NCI-H2029 treated with DMSO at 0.1 percent for 48 hours (cell line): ENCODE results near the gene GSTT4.
"Not testable (repeated sequence)": the region's sequence is repeated elsewhere in the genome, so short reads cannot be mapped to it uniquely, and the experiment has no call there.

ENCODE experiments used
- DNase-seq: peaks from one replicate; lab custom pipeline; 2025; lab: John Stamatoyannopoulos, UW

Gene GSTT4

DNA sequence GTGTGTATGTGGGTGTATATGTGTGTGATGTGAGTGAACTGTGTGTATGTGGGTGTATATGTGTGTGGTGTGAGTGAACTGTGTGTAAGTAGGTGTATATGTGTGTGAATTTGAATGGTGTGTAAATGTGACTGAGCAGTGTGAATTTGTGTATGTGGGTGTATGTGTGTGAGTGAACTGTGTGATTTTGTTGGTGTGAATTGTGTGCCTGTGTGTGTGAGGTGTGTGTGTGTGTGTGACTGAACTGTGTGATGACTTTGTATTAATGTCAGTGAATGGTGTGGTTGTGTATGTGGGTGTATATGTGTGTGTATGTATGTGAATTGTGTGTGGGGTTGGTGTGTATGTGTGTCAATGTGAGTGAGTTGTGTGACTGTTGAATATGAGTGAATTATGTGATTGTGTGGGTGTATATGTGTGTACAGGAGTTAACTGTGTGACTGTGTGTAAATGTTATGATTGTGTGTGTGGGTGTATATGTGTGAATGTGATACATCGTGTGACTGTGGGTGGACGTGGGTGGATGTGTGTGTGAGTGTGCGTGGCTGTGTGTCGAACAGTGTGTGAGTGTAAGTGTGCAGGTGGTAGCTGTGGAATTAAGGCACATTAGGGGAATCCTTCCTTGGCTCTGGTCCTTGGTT is 18.6 kb downstream of the GSTT4 start:
- not testable (repeated sequence) for DNase-seq

DNA sequence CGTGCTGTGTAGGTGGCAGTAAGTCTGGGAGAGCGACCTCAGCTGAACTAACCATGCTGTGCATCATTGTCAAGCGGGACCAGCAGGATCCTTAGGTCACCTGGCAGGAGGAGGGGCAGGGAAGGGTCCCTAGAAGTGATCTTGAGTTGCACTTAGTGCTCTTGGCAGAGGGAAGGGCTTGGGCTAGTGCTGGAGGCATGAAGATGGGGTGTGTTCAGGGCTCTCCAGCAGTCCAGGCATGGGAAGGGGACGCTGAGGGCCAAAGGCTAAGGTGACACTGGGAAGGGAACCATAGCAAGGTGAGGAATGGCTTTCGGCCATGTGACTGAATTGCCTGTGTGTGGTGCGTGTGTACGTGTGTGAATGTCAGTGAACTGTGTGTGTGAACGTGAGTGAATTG is 19.2 kb downstream of the GSTT4 start:
- not testable (repeated sequence) for DNase-seq

DNA sequence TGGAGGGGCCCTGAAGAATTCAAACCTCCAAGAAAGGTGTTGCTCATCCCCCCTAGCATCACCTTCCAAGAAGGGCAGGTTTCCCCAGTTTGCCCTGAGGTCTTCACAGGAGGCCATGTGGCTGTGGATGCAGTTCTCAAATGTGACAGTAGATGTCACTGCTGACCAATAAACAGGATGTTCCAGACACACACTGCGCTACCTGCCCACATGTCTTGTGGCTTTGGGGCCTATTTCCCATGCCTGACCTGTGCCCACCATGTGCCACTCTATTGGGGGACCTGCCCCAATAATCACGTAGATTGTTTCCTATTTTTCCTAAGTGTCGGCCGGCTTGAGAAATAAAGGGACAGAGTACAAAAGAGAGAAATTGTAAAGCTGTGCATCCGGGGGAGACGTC is 20.8 kb downstream of the GSTT4 start:
- no peak for DNase-seq

DNA sequence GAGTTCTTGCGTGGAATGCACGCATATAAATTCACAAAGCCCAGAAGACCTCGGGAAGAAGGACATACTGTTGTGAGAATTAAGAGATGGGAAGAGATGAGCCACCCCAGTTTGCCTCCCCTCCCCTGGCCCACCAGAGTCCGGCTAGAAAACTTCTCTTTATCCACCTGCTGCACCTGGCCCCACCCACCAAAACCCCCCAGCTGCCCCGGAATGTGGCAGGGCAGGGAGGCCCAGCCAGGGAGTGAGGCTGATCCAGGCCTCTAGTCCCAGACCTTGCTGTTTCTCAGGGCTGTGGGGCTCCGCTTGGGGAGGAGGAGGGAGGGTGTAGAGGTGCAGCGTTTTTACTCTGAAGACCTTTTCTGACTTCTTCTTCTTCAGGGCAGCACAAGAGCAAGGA is 24.7 kb downstream of the GSTT4 start:
- DNase-seq = not testable (repeated sequence)

DNA sequence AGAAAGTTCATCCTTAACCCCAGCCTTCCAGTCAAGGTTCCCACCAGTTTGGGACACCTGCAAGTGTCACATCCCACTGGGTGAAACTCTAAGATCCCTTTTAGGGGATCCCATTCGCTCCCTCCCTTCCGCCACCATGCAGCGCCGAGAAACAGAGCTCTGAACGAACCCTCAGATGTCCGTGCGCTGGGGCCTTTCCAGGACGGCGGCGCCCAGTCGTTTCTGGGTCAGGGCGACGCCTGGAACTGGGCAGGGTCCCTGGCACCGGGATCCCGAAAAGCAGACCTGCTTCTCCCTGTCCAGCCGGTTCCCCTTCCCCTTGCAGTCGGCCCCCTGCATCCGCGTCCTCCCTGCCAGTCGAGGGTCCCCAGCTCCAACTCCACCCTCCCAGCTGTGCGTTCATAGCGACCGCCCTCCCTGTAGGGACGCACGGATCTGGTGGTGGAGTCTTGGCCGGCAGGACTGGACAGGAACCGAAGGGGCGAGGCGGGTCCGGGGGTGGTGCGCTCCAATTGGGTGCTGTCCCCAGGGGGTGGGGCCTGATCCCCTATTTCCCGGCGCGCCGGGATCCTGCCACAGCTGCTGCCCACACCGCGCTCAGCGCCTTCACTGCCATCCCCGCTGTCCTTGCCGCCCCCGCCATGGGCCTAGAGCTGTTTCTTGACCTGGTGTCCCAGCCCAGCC is 25.6 kb downstream of the GSTT4 start, which contains the start of gene GSTT2:
Gene GSTT2 (plus strand): TSS at position 578 of the 684 bp plus-strand sequence.
- not testable (repeated sequence) for DNase-seq

DNA sequence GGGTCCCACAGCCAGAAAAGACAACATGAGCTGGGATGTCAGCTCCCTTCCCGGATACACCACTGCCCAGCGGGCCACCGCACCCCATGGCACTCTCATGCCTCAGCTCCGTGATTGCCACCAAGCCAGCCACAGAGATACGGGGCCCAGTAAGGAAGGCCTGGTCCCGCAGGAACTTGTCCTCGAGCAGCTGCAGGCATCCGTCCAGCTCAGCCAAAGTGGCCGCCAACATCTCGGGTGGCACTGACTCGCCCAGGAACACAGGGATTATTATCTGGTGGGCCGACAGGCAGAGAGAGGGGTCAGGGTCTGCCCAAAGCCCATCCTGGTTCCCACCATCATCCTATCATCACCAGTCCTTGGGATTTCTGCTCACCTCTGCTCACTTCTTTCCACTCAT is 27.9 kb downstream of the GSTT4 start:
- DNase-seq = not testable (repeated sequence)

DNA sequence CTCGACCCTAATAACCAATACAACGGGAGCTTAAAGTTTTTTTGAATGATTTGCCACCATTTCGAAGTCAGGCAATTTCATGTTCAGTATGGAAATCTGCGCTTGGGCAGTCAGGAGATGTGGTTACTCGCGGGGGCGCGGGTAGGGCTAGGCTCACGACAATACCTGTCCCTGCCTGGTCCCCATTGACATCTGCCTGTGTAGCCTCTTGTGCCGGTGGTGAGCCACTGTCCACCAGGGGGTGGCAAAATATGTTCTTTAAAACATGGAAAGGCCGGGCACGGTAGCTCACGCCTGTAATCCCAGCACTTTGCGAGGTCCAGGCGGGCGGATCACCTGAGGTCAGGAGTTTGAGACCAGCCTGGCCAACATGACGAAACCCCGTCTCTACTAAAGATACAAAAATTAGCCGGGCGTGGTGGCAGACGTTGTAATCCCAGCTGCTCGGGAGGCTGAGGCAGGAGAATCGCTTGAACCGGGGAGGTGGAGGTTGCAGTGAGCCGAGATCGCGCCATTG is 30.4 kb downstream of the GSTT4 start:
- DNase-seq = not testable (repeated sequence)

DNA sequence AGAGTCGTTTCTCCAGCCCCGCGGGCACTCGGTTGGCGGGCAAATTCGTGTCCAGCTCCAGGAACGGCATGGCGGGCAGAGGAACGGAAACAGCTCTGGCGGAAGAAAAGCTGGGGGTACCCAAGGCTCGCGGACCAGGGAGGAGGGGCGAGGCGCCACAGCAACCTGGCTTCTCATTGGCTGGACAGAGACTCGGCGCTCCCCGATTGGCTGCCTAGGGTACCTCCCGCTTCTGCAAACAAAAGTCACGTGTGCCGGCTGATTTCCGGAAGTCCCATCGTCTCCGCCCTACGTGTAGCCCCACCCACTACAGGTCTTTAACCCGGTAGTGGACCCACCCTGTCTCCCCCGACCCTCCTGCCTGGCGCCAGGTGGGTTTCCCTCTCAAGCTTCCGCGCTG is 30.9 kb downstream of the GSTT4 start, which contains the start of gene DDT:
Gene DDT (minus strand): TSS at position 97 of the 400 bp plus-strand sequence. CDS start 27 bp downstream, at position 70.
- not testable (repeated sequence) for DNase-seq

DNA sequence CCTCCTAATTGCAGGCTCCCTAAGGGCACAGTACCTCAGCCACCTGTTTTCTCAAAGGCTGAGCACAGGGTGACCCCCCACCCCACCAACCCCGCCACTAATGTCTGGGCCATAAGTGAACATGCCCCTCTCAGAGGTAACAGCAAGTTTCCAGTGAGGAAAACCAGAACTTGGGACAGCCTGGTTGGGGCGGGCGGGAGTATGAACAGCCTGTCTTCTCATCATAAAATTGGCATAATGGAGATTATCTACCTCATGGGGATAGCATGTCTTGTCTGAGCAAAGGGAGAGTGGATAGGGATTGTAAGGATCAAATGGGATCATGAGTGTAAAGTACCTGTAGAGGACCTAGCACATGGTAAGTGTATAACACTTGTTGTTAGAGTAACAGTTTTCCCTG is 33.3 kb downstream of the GSTT4 start:
- not testable (repeated sequence) for DNase-seq

DNA sequence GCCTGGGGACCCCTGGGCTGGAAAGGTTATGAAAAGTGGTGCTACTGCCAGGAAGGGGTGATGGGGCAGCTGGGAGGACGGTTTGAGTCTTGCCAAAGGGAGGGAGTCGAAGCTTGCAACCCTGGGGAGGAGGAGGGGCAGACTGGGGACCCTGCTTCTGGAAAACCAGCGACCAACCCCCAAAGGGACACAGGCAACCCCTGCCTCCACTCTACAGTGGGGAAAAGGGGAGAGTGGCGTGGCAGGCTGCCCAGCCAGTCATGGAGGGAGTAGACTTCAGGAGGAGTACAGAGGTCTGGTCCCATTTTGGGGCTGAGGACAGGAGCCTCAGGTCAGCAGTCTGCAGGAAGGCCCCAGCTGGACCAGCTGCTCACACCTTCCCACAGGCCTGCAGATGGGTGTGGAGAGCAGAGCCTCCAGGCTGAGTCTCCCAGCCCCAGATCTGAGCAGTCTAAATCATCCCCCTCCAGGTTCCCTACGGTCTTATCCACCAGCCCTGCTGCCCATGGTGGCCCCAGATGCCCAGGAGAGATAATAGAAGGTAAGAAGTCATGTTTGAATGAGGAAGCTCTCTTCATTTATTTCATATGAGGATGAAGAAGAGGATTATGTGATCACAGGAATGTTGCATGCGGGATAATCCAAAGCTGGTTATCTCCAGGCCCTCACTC is 34.3 kb downstream of the GSTT4 start:
- DNase-seq = no peak

DNA sequence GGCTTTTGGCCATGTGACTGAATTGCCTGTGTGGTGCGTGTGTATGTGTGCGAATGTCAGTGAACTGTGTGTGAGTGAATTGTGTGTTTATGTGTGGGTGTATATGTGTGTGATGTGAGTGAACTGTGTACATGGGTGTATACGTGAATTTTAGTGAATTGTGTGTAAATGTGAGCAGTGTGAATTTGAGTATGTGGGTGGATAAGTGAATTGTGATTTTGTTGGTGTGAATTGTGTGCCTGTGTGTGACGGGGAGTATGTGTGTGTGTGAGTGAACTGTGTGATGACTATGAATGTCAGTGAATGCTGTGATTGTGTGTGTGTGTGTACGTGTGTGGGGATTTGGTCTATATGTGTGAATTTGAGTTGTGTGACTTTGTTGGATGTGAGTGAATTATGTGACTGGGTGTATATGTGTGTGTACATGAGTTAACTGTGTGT is 35.0 kb downstream of the GSTT4 start:
- DNase-seq = no peak

DNA sequence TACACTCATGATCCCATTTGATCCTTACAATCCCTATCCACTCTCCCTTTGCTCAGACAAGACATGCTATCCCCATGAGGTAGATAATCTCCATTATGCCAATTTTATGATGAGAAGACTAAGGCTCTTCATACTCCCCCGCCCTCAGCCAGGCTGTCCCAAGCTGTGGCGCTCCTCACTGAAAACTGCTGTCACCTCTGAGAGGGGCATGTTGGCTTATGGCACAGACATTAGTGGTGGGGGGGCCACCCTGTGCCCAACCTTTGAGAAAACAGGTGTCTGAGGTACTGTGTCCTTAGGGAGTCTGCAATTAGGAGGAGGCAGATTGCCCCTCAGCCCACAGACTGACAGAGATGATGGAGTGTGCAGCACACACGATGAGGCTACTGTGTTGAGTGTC is 36.2 kb downstream of the GSTT4 start:
- DNase-seq = no peak

DNA sequence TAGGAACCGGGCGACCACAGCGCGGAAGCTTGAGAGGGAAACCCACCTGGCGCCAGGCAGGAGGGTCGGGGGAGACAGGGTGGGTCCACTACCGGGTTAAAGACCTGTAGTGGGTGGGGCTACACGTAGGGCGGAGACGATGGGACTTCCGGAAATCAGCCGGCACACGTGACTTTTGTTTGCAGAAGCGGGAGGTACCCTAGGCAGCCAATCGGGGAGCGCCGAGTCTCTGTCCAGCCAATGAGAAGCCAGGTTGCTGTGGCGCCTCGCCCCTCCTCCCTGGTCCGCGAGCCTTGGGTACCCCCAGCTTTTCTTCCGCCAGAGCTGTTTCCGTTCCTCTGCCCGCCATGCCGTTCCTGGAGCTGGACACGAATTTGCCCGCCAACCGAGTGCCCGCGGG is 38.7 kb downstream of the GSTT4 start, which contains the start of gene DDTL:
Gene DDTL (plus strand): TSS at position 321 of the 400 bp plus-strand sequence. CDS start 27 bp downstream, at position 348.
- DNase-seq = not testable (repeated sequence)

DNA sequence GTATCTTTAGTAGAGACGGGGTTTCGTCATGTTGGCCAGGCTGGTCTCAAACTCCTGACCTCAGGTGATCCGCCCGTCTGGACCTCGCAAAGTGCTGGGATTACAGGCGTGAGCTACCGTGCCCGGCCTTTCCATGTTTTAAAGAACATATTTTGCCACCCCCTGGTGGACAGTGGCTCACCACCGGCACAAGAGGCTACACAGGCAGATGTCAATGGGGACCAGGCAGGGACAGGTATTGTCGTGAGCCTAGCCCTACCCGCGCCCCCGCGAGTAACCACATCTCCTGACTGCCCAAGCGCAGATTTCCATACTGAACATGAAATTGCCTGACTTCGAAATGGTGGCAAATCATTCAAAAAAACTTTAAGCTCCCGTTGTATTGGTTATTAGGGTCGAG is 39.2 kb downstream of the GSTT4 start:
- not testable (repeated sequence) for DNase-seq

DNA sequence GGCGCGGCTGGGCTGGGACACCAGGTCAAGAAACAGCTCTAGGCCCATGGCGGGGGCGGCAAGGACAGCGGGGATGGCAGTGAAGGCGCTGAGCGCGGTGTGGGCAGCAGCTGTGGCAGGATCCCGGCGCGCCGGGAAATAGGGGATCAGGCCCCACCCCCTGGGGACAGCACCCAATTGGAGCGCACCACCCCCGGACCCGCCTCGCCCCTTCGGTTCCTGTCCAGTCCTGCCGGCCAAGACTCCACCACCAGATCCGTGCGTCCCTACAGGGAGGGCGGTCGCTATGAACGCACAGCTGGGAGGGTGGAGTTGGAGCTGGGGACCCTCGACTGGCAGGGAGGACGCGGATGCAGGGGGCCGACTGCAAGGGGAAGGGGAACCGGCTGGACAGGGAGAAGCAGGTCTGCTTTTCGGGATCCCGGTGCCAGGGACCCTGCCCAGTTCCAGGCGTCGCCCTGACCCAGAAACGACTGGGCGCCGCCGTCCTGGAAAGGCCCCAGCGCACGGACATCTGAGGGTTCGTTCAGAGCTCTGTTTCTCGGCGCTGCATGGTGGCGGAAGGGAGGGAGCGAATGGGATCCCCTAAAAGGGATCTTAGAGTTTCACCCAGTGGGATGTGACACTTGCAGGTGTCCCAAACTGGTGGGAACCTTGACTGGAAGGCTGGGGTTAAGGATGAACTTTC is 44.0 kb downstream of the GSTT4 start, which contains the start of gene GSTT2B:
Gene GSTT2B (minus strand): TSS at position 112 of the 688 bp plus-strand sequence. CDS start 64 bp downstream, at position 48.
- DNase-seq = not testable (repeated sequence)

DNA sequence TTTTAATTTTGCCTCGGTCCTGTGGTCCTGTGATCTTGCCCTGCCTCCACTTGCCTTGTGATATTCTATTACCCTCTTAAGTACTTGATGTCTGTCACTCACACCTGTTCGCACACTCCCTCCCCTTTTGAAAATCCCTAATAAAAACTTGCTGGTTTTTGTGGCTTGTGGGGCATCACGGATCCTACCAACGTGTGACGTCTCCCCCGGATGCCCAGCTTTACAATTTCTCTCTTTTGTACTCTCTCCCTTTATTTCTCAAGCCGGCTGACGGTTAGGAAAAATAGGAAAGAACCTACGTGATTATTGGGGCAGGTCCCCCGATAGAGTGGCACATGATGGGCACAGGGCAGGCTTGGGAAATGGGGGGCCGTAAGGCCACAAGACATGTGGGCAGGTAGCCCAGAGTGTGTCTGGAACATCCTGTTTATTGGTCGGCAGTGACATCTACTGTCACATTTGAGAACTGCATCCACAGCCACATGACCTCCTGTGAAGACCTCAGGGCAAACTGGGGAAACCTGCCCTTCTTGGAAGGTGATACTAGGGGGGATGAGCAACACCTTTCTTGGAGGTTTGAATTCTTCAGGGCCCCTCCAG is 48.9 kb downstream of the GSTT4 start:
- not testable (repeated sequence) for DNase-seq

DNA sequence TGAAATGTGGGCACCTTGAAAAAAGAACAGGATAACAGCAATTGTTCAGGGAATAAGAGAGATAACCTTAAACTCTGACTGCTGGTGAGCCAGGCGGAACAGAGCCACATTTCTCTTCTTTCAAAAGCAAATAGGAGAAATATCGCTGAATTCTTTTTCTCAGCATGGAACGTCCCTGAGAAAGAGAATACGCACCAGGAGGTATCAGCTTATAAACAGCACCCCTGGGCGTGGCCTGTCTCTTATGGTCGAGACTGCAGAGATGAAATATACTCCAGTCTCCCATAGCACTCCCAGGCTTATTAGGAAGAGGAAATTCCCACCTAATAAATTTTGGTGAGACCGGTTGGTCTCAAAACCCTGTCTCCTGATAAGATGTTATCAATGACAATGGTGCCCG is 49.4 kb downstream of the GSTT4 start:
- not testable (repeated sequence) for DNase-seq

DNA sequence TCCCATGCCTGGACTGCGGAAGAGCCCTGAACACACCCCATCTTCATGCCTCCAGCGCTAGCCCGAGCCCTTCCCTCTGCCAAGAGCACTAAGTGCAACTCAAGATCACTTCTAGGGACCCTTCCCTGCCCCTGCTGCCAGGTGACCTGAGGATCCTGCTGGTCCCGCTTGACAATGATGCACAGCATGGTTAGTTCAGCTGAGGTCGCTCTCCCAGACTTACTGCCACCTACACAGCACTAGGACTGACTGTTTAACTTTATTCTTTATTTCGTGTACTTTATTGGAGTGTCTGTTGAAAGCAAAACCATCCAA is 50.3 kb downstream of the GSTT4 start:
- not testable (repeated sequence) for DNase-seq

DNA sequence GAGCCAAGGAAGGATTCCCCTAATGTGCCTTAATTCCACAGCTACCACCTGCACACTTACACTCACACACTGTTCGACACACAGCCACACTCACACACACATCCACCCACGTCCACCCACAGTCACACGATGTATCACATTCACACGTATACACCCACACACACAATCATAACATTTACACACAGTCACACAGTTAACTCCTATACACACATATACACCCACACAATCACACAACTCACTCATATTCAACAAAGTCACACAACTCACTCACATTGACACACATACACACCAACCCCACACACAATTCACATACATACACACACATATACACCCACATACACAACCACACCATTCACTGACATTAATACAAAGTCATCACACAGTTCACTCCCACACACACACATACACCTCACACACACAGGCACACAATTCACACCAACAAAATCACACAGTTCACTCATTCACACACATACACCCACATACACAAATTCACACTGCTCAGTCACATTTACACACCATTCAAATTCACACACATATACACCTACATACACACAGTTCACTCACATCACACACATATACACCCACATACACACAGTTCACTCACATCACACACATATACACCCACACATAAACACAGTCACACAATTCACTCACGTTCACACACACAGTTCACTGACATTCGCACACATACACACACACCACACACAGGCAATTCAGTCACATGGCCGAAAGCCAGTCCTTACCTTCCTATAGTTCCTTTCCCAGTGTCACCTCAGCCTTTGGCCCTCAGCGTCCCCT is 50.9 kb downstream of the GSTT4 start:
- not testable (repeated sequence) for DNase-seq

DNA sequence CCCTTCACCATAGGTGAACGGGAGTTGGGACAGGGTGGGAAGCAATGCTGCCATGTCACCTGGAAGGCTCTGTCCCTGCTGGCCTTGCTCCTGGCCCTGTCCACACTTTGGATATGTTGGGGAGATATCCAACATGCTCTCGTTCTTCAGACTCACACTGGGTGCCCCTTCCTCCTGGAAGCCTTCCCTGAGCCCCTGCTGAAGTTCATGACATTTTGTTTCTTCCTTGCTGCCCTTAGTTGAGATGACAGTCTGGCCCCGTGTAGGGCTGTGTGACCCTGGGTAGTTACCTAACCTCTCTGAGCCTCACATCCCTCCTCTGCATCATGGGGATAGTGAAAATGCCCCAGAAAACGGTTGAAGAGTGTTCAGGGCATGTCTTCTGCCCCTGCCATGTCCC is 51.8 kb downstream of the GSTT4 start:
- not testable (repeated sequence) for DNase-seq
